Calu3 (cell line): ENCODE results near the gene TMUB2. TPM values are rescaled to one million over a fixed set of nuclear protein-coding genes. Genes with fewer than 3 reads are reported as not detected.

ENCODE experiments used
- BruUV-seq: library from RNA; stranded (reverse); fragments of 400-500 nt; replicated peaks from 2 replicates; lab custom pipeline; 2021; lab: Mats Ljungman, UMichigan
- CTCF ChIA-PET: fragments of 300-600 bp; sonication (Branson Sonifier 250); formaldehyde crosslinking; loops from one replicate; lab custom pipeline; 2022; ENCODE audit warnings: antibody characterized with exemption; lab: Charles Lee
- DNase-seq: peaks from one replicate; pipeline ENCODE4 v3.0.0; 2022
- H3K27ac Mint-ChIP-seq: one replicate; pipeline ENCODE4 v1.8.0; 2022; ENCODE audit warnings: mixed read lengths; ENCODE audit not compliant: unreplicated experiment
- H3K27me3 Mint-ChIP-seq: one replicate; pipeline ENCODE4 v1.8.0; 2022; ENCODE audit warnings: mixed read lengths; ENCODE audit not compliant: unreplicated experiment
- H3K36me3 Mint-ChIP-seq: one replicate; pipeline ENCODE4 v1.8.0; 2022; ENCODE audit warnings: mild to moderate bottlenecking, moderate library complexity, mixed read lengths; ENCODE audit not compliant: insufficient read depth, unreplicated experiment
- H3K4me1 Mint-ChIP-seq: one replicate; pipeline ENCODE4 v1.8.0; 2022; ENCODE audit warnings: mild to moderate bottlenecking, low read depth, mixed read lengths; ENCODE audit not compliant: unreplicated experiment
- H3K4me3 Mint-ChIP-seq: one replicate; pipeline ENCODE4 v1.8.0; 2022; ENCODE audit warnings: mild to moderate bottlenecking, low read depth, moderate library complexity, mixed read lengths; ENCODE audit not compliant: unreplicated experiment
- H3K9me3 Mint-ChIP-seq: one replicate; pipeline ENCODE4 v1.8.0; 2022; ENCODE audit warnings: low read depth, mixed read lengths; ENCODE audit not compliant: unreplicated experiment
- intact Hi-C: fragments of 100-400 bp; cut with micrococcal nuclease; formaldehyde crosslinking; loops from one replicate; pipeline ENCODE4 v1.10.0; 2022; ENCODE audit not compliant: unreplicated experiment
- total RNA-seq: library from RNA; stranded (reverse); gene quantifications from 2 replicates; pipeline ENCODE4 v1.2.3, GENCODE V29; 2022
- TF ChIP-seq, protein P1 (sequence below): fragments of 200-600 bp; IDR thresholded peaks from one replicate; pipeline ENCODE4 v1.8.0; 2022; ENCODE audit warnings: antibody characterized with exemption; ENCODE audit not compliant: unreplicated experiment

TMUB2 gene
- total RNA-seq, 1 experiment from 2014 or later, result 56.0 TPM

DNA sequence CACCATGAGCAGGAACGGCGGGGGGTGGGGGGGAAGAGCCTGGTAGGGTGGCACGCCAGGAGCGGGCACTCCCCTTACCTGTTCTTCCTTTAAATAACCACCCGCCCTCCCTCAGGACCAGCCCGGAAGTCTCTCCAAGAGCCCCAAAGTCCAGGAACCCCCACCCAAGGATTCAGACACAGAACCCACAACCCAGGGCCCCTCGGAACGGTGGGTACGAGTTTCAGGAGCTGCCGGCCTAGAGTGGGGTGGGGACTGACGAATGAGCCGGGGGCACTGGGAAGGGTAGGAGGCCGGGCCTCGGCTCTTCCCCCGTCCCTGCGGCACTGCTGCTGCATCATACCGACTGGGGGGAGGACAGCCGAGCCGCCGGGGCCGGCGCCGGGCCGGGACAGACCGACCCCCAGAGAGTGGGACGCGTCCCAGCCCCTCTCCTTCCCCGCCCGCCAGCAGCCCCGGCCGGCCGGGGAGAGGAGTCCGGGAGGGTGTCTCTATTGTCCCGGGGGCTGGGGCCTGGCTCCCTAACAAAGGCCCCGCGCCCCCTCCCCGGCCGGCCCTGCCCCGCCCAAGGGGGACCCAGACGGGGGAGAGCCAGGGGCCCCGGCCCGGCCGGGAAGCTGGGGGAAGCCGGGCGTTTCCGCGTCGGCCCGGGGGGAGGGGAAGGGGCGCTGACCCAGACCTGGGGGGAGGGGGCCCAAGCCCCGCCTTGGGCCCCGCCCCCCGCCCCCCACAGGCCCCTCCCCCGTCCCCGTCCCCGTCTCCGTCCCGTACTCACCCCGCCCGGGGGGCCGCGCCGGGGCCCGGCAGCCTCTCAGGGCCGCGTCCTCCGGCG is 12.2 kb downstream of the TMUB2 start:
- BruUV-seq, result no TSS peak
- H3K9me3 Mint-ChIP-seq, result no peaks in the 10 kb centered on the region
- peak overlapping the region; percentile 90 for H3K4me3 Mint-ChIP-seq
- TF ChIP-seq, protein P1, sequence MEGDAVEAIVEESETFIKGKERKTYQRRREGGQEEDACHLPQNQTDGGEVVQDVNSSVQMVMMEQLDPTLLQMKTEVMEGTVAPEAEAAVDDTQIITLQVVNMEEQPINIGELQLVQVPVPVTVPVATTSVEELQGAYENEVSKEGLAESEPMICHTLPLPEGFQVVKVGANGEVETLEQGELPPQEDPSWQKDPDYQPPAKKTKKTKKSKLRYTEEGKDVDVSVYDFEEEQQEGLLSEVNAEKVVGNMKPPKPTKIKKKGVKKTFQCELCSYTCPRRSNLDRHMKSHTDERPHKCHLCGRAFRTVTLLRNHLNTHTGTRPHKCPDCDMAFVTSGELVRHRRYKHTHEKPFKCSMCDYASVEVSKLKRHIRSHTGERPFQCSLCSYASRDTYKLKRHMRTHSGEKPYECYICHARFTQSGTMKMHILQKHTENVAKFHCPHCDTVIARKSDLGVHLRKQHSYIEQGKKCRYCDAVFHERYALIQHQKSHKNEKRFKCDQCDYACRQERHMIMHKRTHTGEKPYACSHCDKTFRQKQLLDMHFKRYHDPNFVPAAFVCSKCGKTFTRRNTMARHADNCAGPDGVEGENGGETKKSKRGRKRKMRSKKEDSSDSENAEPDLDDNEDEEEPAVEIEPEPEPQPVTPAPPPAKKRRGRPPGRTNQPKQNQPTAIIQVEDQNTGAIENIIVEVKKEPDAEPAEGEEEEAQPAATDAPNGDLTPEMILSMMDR, result no peak
- H3K27me3 Mint-ChIP-seq, result no peaks in the 10 kb centered on the region
- intact Hi-C loops, result loop anchor here (2.0 kb wide), 1 partner anchor 132 kb away; no protein-coding TSS in a partner anchor
- peaks cover 36% of the 10 kb centered on the region for H3K4me1 Mint-ChIP-seq
- peak overlapping the region; percentile 67 for H3K27ac Mint-ChIP-seq
- H3K36me3 Mint-ChIP-seq, result peaks cover 69% of the 10 kb centered on the region
- CTCF ChIA-PET, result interaction anchor here (0.6 to 1.9 kb wide), 5 partner anchors 12 to 237 kb away, joined by 3 to 10 read pairs (median 4); partner anchors contain the start of genes GRN and TMUB2
- peak; percentile 75 for DNase-seq

GRCh38 chr17:44199553-44200477 is 13.0 kb downstream of the TMUB2 start, which contains the start of gene ATXN7L3:
Gene ATXN7L3 (minus strand): TSS chr17:44199884. CDS start chr17:44198070, 1,814 bp downstream.
- peaks cover 42% of the 10 kb centered on the region for H3K4me1 Mint-ChIP-seq
- intact Hi-C loops, result loop anchor here (1.0 to 5.0 kb wide), 3 partner anchors 22 to 147 kb away; partner anchors contain the start of gene GRN
- no peaks in the 10 kb centered on the region for H3K9me3 Mint-ChIP-seq
- H3K4me3 Mint-ChIP-seq, result peak within 1 kb of the TSS; percentile 90
- TF ChIP-seq, protein P1, result no peak
- H3K27ac Mint-ChIP-seq, result peak within 1 kb of the TSS; percentile 90
- DNase-seq, result peak; percentile 100
- CTCF ChIA-PET, result interaction anchor here (0.6 to 1.9 kb wide), 9 partner anchors 13 to 1622 kb away, joined by 3 to 10 read pairs (median 4); partner anchors contain the start of genes GRN, PSMC3IP and TMUB2
- H3K27me3 Mint-ChIP-seq, result no peaks in the 10 kb centered on the region
- BruUV-seq, result no TSS peak
- H3K36me3 Mint-ChIP-seq, result peaks cover 61% of the 10 kb centered on the region

GRCh38 chr17:44200478-44201155 is 13.8 kb downstream of the TMUB2 start:
- intact Hi-C loops, result loop anchor here (1.0 to 5.0 kb wide), 2 partner anchors 22 to 147 kb away; partner anchors contain the start of gene GRN
- Mint-ChIP-seq H3K9me3 (no peaks in the 10 kb centered on the region), H3K27me3 (no peaks in the 10 kb centered on the region), H3K4me3 (peak overlapping the region; percentile 90), H3K36me3 (peaks cover 58% of the 10 kb centered on the region), H3K4me1 (peaks cover 42% of the 10 kb centered on the region), H3K27ac (peak overlapping the region; percentile 90)
- DNase-seq, result no peak
- CTCF ChIA-PET, result interaction anchor here (0.6 kb wide), 2 partner anchors 63 to 575 kb away, joined by 3 to 6 read pairs; no protein-coding TSS in a partner anchor
- TSS peak; percentile 65 for BruUV-seq
- TF ChIP-seq, protein P1, result no peak
